H1 (cell line): ENCODE data around the gene MYO5B. TPM values are rescaled to one million over a fixed set of nuclear protein-coding genes. Genes with fewer than 3 reads are reported as not detected.

Experiments used
- CREB1 ChIP-seq: IDR thresholded peaks from 2 replicates; pipeline ENCODE4 v1.6.1; 2012; ENCODE audit warnings: inconsistent platforms
- RFX5 ChIP-seq: IDR thresholded peaks from 2 replicates; pipeline ENCODE4 v1.6.1; 2011; ENCODE audit warnings: low read depth, low read length, improper control_type of control experiment, borderline replicate concordance
- polyA plus RNA-seq, 7 experiments: library from polyadenylated mRNA; depleted of rRNA in 3 of 7; stranded (reverse) in 5 of 7; unstranded in 2 of 7; fragments of >200 nt in 5 of 7; fragments of 200-250 nt in 2 of 7; gene quantifications; 1 replicate in 5 of 7; 2 replicates in 1 of 7; 4 replicates in 1 of 7; pipeline versions ENCODE4 v1.2.1 to v1.2.3, GENCODE V29; 2011 to 2013; ENCODE audit warnings: missing spikeins in 2 of 7, mixed read lengths in 2 of 7
- total RNA-seq: library from RNA; stranded (reverse); fragmentation: NEBNext Ultra II Directional; extraction: Animal tissue kit (Norgen Biotek cat#: 25700); gene quantifications from 2 replicates; pipeline ENCODE4 v1.2.1, GENCODE V29; 2021
- TF ChIP-seq, protein P1 (sequence below), 3 experiments: IDR thresholded peaks; 1 replicate in 2 of 3; 2 replicates in 1 of 3; pipeline versions ENCODE4 v1.5.1 to v1.6.1; 2011; ENCODE audit warnings: low read length in 3 of 3, mild to moderate bottlenecking in 3 of 3, inconsistent platforms in 2 of 3, low read depth in 1 of 3, moderate library complexity in 1 of 3; ENCODE audit not compliant: insufficient read depth in 1 of 3; ENCODE audit errors: control extremely low read depth in 1 of 3
- TF ChIP-seq, protein P2 (sequence below): IDR thresholded peaks from 2 replicates; pipeline ENCODE4 v1.6.1; 2011; ENCODE audit warnings: low read depth, mild to moderate bottlenecking, low read length; ENCODE audit not compliant: insufficient read depth

The MYO5B gene
- total and polyA plus RNA-seq, 2 of the 8 experiments (the other 6 are each of a cell fraction or from before 2014, with no cell fraction given): 6.4 to 7.7 TPM

DNA sequence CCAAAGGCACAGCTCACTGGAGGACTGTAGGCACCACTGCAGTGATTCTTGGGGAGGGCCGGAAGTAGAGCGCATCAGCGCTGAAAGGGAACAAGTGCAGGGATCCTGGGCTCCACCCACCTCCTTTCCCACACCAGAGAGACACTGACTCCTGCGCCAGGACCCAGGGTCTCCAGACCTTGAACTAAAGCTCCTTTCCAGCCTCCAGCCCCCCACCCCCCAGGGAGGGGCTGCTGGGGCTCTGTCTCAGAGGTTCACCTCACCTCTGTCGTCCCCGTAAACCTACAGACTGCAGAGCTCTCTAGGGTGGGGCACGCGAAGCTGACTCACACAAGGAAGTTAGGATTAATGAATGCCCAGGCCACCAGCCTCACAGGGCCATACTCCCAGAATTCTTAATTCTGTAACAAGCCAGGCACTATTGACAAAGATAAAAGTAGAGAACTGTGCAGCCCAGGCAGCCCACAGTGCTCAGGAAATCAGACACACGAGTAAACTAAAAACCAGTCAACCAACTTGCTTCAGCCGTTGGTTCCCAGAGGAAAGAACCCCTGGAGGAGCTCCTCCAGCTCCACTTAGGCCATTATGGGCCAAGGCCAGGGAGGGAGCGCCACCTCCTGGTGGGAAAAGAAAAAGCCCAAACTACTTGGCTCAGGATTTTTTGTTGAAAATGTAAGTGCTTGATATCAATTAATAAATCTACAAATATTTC lies 336.5 kb downstream of the MYO5B start (continued):
- TF ChIP-seq, protein P1, sequence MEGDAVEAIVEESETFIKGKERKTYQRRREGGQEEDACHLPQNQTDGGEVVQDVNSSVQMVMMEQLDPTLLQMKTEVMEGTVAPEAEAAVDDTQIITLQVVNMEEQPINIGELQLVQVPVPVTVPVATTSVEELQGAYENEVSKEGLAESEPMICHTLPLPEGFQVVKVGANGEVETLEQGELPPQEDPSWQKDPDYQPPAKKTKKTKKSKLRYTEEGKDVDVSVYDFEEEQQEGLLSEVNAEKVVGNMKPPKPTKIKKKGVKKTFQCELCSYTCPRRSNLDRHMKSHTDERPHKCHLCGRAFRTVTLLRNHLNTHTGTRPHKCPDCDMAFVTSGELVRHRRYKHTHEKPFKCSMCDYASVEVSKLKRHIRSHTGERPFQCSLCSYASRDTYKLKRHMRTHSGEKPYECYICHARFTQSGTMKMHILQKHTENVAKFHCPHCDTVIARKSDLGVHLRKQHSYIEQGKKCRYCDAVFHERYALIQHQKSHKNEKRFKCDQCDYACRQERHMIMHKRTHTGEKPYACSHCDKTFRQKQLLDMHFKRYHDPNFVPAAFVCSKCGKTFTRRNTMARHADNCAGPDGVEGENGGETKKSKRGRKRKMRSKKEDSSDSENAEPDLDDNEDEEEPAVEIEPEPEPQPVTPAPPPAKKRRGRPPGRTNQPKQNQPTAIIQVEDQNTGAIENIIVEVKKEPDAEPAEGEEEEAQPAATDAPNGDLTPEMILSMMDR (IDR thresholded peaks at IDR 0.05; ENCODE audit: control extremely low read depth in 1 of 3, insufficient read depth in 1 of 3, low read depth in 1 of 3, low read length in 3 of 3): peak; percentile 66 to 84 (median 80)
- TF ChIP-seq, protein P2, sequence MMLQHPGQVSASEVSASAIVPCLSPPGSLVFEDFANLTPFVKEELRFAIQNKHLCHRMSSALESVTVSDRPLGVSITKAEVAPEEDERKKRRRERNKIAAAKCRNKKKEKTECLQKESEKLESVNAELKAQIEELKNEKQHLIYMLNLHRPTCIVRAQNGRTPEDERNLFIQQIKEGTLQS: no peak
- TF ChIP-seq CREB1 (no peak), RFX5 (no peak)
